ENCODE data around the gene ZNF267. TPM values are rescaled to one million over a fixed set of nuclear protein-coding genes. Genes with fewer than 3 reads are reported as not detected.

Gene ZNF267
- total and polyA plus RNA-seq, 2 donors (not counting 3 experiments of a cell fraction or from before 2014, with no cell fraction given) = 5.2 to 19.1 TPM

GRCh38 chr16:31916056-31916488 is 42.5 kb downstream of the ZNF267 start:
- dilution Hi-C loops (cut with MboI; ENCODE audit: extremely low pct_ligation_motif_present, low sequenced_read_pairs) = no loop called here
- H3K36me3 ChIP-seq (ENCODE audit: control insufficient read depth in 2 of 2, extremely low read depth in 1 of 2, insufficient read depth in 2 of 2, low read length in 2 of 2) = peaks cover 13 to 25% of the 10 kb centered on the region in 2 experiments
- H3K9me3 ChIP-seq (replicated peaks; ENCODE audit: control insufficient read depth, insufficient read depth, low read length) = peaks cover 38% of the 10 kb centered on the region
- H3K9me1 ChIP-seq (replicated peaks; ENCODE audit: control insufficient read depth, extremely low read depth, insufficient read depth, low read length) = no peaks in the 10 kb centered on the region
- H2AFZ ChIP-seq (ENCODE audit: low read depth, low read length) = no peak overlapping the region
- BruUV-seq (replicated peaks) = TSS peak; percentile 11
- POLR2A ChIA-PET = no interaction called here
- DNase-seq (ENCODE audit: low read depth, low spot score) (no peak), FAIRE-seq (no peak)
- H3K4me3 ChIP-seq (replicated peaks in 1 of 3; ENCODE audit: insufficient read depth in 1 of 3, low read depth in 1 of 3, low read length in 3 of 3) = no peak overlapping the region
- H3K4me2 ChIP-seq (ENCODE audit: insufficient read depth, low read length) = no peak overlapping the region
- peaks cover 29% of the 10 kb centered on the region for H3K79me2 ChIP-seq (ENCODE audit: control insufficient read depth, insufficient read depth, low read length)
- no peaks in the 10 kb centered on the region for H3K27me3 ChIP-seq (ENCODE audit: control insufficient read depth in 2 of 2, insufficient read depth in 2 of 2, low read length in 2 of 2)
- no peak overlapping the region for H3K9ac ChIP-seq (replicated peaks; ENCODE audit: extremely low read depth, insufficient read depth, low read length)
- no peaks in the 10 kb centered on the region for H4K20me1 ChIP-seq (replicated peaks; ENCODE audit: control insufficient read depth, extremely low read depth, insufficient read depth, low read length)
- no peak overlapping the region for H3K27ac ChIP-seq (ENCODE audit: insufficient read depth, low read depth, low read length)
- CTCF ChIA-PET = no interaction called here
- intact Hi-C loops (cut with micrococcal nuclease) = no loop called here
- H3K4me1 ChIP-seq (ENCODE audit: control insufficient read depth, extremely low read depth, insufficient read depth, low read length) = no peaks in the 10 kb centered on the region
- TF ChIP-seq GATA2 (IDR thresholded peaks at IDR 0.05; ENCODE audit: insufficient read depth, insufficient read length, low read depth, low read length) (no peak), EZH2 (IDR thresholded peaks at IDR 0.05; ENCODE audit: borderline replicate concordance, low read depth, low read length, severe bottlenecking) (no peak), POLR2A (IDR thresholded peaks at IDR 0.05; ENCODE audit: low read depth, low read length) (no peak), POLR2AphosphoS5 (IDR thresholded peaks at IDR 0.05; ENCODE audit: insufficient read depth, low read depth, low read length) (no peak), MAX (IDR thresholded peaks at IDR 0.05; ENCODE audit: insufficient read depth, insufficient read length) (no peak), MYC (IDR thresholded peaks at IDR 0.05; ENCODE audit: low read depth, low read length) (no peak), FOS (IDR thresholded peaks at IDR 0.05; ENCODE audit: borderline replicate concordance, insufficient read depth, low read length) (no peak), JUN (IDR thresholded peaks at IDR 0.05; ENCODE audit: borderline replicate concordance, insufficient read depth, insufficient read length, low read depth) (no peak), CTCF (IDR thresholded peaks at IDR 0.05; ENCODE audit: extremely low read depth in 1 of 2, insufficient read depth in 1 of 2, low read depth in 1 of 2, low read length in 2 of 2) (no peak)
